ENCODE results near the gene BIRC5.

- TF ChIP-seq POLR2AphosphoS5 (IDR thresholded peaks at IDR 0.05; ENCODE audit: low read depth, low read length), result no peak
- no peak for TF ChIP-seq TAF1 (IDR thresholded peaks at IDR 0.05; ENCODE audit: borderline replicate concordance, low read depth, low read length)
These were observed 34.2 kb downstream of the BIRC5 start for GRCh38 chr17:78248051-78248914.
